ENCODE results near the gene DMBX1. TPM values are rescaled to one million over a fixed set of nuclear protein-coding genes. Genes with fewer than 3 reads are reported as not detected.

Gene DMBX1
- total RNA-seq, 1 experiment from 2014 or later = not detected

DNA sequence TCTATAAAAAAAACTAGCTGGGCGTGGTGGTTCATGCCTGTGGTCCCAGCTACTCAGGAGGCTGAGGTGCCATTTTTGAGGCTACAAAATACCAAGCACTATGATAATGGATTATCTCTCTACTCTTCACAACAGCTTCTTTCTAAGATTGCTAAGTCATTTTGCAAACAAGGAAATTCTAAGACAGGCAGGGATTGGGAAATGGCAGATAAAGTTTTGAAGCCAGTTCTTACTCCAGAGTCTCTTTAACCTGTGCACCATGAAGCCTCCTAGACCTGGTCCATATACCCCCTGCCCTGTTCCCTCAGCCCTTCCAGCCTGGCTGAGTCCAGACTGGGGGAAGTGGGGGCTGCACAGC lies 39.5 kb upstream of the DMBX1 start:
- POLR2A ChIA-PET = no interaction called here
- CTCF ChIA-PET = interaction anchor here (0.6 to 5.4 kb wide), 9 partner anchors 27 to 1287 kb away, joined by 3 to 21 read pairs (median 3); no protein-coding TSS in a partner anchor
- no peak for DNase-seq (ENCODE audit: unreplicated experiment)
- Mint-ChIP-seq H3K27me3 (ENCODE audit: insufficient read depth, unreplicated experiment) (peaks cover 38% of the 10 kb centered on the region), H3K4me3 (ENCODE audit: unreplicated experiment) (no peak overlapping the region), H3K36me3 (ENCODE audit: insufficient read depth, unreplicated experiment) (no peaks in the 10 kb centered on the region), H3K27ac (ENCODE audit: low read depth, unreplicated experiment) (no peak overlapping the region), H3K4me1 (ENCODE audit: insufficient read depth, unreplicated experiment) (no peaks in the 10 kb centered on the region), H3K9me3 (ENCODE audit: unreplicated experiment) (no peaks in the 10 kb centered on the region)
- TF ChIP-seq, protein P1, sequence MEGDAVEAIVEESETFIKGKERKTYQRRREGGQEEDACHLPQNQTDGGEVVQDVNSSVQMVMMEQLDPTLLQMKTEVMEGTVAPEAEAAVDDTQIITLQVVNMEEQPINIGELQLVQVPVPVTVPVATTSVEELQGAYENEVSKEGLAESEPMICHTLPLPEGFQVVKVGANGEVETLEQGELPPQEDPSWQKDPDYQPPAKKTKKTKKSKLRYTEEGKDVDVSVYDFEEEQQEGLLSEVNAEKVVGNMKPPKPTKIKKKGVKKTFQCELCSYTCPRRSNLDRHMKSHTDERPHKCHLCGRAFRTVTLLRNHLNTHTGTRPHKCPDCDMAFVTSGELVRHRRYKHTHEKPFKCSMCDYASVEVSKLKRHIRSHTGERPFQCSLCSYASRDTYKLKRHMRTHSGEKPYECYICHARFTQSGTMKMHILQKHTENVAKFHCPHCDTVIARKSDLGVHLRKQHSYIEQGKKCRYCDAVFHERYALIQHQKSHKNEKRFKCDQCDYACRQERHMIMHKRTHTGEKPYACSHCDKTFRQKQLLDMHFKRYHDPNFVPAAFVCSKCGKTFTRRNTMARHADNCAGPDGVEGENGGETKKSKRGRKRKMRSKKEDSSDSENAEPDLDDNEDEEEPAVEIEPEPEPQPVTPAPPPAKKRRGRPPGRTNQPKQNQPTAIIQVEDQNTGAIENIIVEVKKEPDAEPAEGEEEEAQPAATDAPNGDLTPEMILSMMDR (IDR thresholded peaks at IDR 0.05; ENCODE audit: unreplicated experiment) = no peak
- intact Hi-C loops (cut with micrococcal nuclease) = no loop called here
- BruUV-seq (replicated peaks) = no TSS peak

DNA sequence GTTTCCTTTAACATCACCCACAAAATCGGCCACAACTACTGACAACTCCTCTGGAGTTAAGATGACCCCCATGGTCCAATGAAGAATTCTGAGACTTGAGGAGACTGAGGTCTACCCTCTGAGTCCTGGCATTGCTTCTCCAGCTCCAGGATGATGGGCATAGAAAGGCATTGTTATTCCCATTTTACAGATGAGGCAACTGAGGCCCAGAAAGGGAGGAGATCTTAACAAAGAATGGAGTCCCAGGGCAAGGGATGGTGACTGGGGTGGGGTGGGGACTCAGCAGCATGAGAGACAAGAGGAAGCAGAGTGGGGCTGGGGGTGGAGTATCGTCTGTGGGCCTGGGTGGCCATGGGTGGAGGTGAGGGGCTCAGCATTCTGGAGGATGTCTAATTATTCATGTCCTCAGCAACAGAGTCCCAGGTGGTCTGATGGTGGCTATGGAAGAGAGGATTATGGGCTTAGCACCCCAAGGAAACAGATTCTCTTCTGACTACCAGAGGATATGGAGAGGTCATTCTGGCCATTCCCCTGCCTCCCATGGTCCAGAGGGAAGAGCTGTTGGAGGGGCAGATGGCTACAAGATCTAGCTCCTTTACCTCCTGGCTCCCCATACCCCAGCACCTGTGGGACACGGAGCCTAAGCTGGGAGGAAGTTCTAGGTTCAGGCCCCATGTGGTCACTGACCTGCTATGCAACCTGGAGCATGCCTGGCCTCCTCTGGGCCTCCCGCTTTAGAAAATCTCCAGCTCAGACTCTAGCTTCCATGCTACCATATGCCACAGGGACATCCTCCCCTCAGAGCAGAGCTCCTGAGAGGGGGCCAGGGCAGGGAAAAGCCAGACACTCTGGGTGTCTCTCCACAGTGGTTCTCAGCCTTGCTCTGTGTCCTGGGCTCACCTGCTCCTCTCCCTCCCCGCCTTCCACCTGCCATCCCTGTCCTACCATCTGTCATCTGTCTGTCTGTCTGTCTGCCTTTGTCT lies 37.4 kb upstream of the DMBX1 start:
- Mint-ChIP-seq H3K4me3 (ENCODE audit: unreplicated experiment) (no peak overlapping the region), H3K36me3 (ENCODE audit: insufficient read depth, unreplicated experiment) (no peaks in the 10 kb centered on the region)
- POLR2A ChIA-PET = no interaction called here

DNA sequence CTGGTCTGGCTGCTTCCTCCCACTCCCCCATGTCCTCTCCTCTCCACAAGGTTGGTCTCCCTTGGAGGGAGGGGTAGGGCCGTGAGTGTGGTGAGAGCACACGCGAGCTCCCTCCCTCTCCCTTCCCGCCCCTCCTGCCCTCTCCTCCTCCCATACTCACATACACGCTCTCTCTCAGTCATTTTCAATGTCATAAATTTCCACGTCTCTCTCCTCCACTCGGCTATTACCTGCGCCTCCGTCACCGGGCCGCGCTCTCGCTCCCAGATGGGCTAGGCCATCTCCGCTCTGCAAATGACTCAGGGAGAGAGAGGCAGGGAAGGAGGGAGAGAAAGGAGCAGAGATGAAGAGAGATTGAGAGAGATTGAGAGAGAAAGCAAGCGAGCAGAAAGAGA lies 36.7 kb upstream of the DMBX1 start:
- no peak for DNase-seq (ENCODE audit: unreplicated experiment)
- Mint-ChIP-seq H3K9me3 (ENCODE audit: unreplicated experiment) (no peaks in the 10 kb centered on the region), H3K4me1 (ENCODE audit: insufficient read depth, unreplicated experiment) (no peaks in the 10 kb centered on the region), H3K27ac (ENCODE audit: low read depth, unreplicated experiment) (no peak overlapping the region), H3K36me3 (ENCODE audit: insufficient read depth, unreplicated experiment) (no peaks in the 10 kb centered on the region), H3K27me3 (ENCODE audit: insufficient read depth, unreplicated experiment) (peaks cover 26% of the 10 kb centered on the region), H3K4me3 (ENCODE audit: unreplicated experiment) (no peak overlapping the region)
- no TSS peak for BruUV-seq (replicated peaks)
- TF ChIP-seq, protein P1 (IDR thresholded peaks at IDR 0.05; ENCODE audit: unreplicated experiment) = no peak
- CTCF ChIA-PET = interaction anchor here (0.9 to 5.4 kb wide), 4 partner anchors 9 to 95 kb away, joined by 4 to 21 read pairs (median 5); no protein-coding TSS in a partner anchor
- POLR2A ChIA-PET = no interaction called here
- intact Hi-C loops (cut with micrococcal nuclease) = no loop called here

More for the DNA sequence above, 37.4 kb upstream of the DMBX1 start:
- intact Hi-C loops (cut with micrococcal nuclease) = no loop called here
- BruUV-seq (replicated peaks) = no TSS peak
- DNase-seq (ENCODE audit: unreplicated experiment) = no peak
- peaks cover 28% of the 10 kb centered on the region for H3K27me3 Mint-ChIP-seq (ENCODE audit: insufficient read depth, unreplicated experiment)
- H3K4me1 Mint-ChIP-seq (ENCODE audit: insufficient read depth, unreplicated experiment) = no peaks in the 10 kb centered on the region
- H3K27ac Mint-ChIP-seq (ENCODE audit: low read depth, unreplicated experiment) = no peak overlapping the region
- CTCF ChIA-PET = interaction anchor here (0.5 to 5.4 kb wide), 9 partner anchors 8 to 1383 kb away, joined by 3 to 21 read pairs (median 5); no protein-coding TSS in a partner anchor
- H3K9me3 Mint-ChIP-seq (ENCODE audit: unreplicated experiment) = no peaks in the 10 kb centered on the region
- TF ChIP-seq, protein P1 (IDR thresholded peaks at IDR 0.05; ENCODE audit: unreplicated experiment) = no peak

DNA sequence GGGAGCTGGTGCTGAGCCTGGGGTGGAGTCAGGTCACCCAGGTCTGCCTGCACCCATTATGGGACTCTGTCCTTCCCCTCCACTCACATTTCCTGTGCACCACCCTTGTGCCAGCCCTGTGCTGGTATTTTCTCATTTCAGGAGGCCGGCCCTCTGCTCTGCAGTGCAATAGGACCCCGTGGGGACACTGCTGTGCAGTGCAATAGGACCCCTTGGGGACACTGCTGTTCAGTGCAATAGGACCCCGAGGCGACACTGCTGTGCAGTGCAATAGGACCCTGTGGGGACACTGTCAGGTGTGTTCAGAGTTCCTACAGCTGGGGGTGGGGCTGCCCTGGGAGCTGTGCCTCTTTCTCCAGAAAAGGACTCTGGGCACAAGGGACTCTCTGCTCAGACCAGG lies 36.2 kb upstream of the DMBX1 start:
- ChIA-PET CTCF (interaction anchor here (0.5 to 5.4 kb wide), 5 partner anchors 9 to 118 kb away, joined by 3 to 21 read pairs (median 5); no protein-coding TSS in a partner anchor), POLR2A (no interaction called here)
- TF ChIP-seq, protein P1 (IDR thresholded peaks at IDR 0.05; ENCODE audit: unreplicated experiment) = no peak
- Mint-ChIP-seq H3K9me3 (ENCODE audit: unreplicated experiment) (no peaks in the 10 kb centered on the region), H3K4me3 (ENCODE audit: unreplicated experiment) (no peak overlapping the region), H3K4me1 (ENCODE audit: insufficient read depth, unreplicated experiment) (no peaks in the 10 kb centered on the region), H3K36me3 (ENCODE audit: insufficient read depth, unreplicated experiment) (no peaks in the 10 kb centered on the region), H3K27me3 (ENCODE audit: insufficient read depth, unreplicated experiment) (peaks cover 26% of the 10 kb centered on the region), H3K27ac (ENCODE audit: low read depth, unreplicated experiment) (no peak overlapping the region)
- BruUV-seq (replicated peaks) = no TSS peak
- intact Hi-C loops (cut with micrococcal nuclease) = no loop called here
- no peak for DNase-seq (ENCODE audit: unreplicated experiment)

Measured in MCF 10A (cell line).